Brain microvascular endothelial cell (primary cell): ENCODE data around the gene TSNAXIP1.

Experiments
- DNase-seq: peaks from one replicate; pipeline ENCODE4 v3.0.0-alpha.2; 2020
- H3K27ac ChIP-seq: fragments of 250-450 bp; sonication (Bioruptor Pico); 2 replicates; pipeline ENCODE4 v1.5.1; 2020; ENCODE audit warnings: mild to moderate bottlenecking, moderate library complexity
- H3K27me3 ChIP-seq: fragments of 250-450 bp; sonication (Bioruptor Pico); replicated peaks from 2 replicates; pipeline ENCODE4 v1.5.1; 2020; ENCODE audit warnings: mild to moderate bottlenecking
- H3K36me3 ChIP-seq: fragments of 250-450 bp; sonication (Bioruptor Pico); replicated peaks from 2 replicates; pipeline ENCODE4 v1.5.1; 2020; ENCODE audit warnings: mild to moderate bottlenecking
- H3K4me3 ChIP-seq: 2 replicates; pipeline ENCODE4 v1.5.1; 2011; ENCODE audit warnings: low read depth, mild to moderate bottlenecking, control low read depth, low read length, moderate library complexity
- in situ Hi-C: cut with HindIII; loops from 2 replicates; pipeline ENCODE4 v1.10.0; 2017; ENCODE audit warnings: low sequenced_read_pairs, low pct_ligation_motif_present
- TF ChIP-seq, protein P1 (sequence below): IDR thresholded peaks from 2 replicates; pipeline ENCODE4 v1.5.1; 2011; ENCODE audit warnings: low read depth, mild to moderate bottlenecking, moderate library complexity, low read length, control low read depth, inconsistent platforms; ENCODE audit errors: missing control alignments

The TSNAXIP1 gene

DNA sequence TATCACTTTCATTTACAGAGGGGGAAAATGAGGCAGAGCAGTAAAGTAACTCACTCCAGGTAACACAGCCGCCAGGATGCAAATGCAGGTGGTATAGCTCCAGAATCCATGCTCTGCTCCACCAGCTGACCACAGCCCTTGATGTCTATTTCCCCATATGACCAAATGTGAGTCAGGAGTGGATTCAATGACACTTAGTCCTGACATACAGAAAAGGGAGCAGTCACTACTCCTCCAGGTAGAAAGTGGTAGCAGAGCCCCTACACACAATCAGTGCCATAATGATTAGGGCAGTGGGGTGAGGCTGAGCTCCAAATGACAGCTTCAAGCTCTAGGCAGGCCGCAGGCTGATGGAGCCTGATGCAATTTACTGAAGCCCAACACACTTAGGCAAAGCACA, 44.3 kb upstream of the TSNAXIP1 start:
- in situ Hi-C loops = no loop called here
- Histone ChIP-seq H3K27ac (no peak overlapping the region), H3K4me3 (no peak overlapping the region), H3K27me3 (no peaks in the 10 kb centered on the region), H3K36me3 (no peaks in the 10 kb centered on the region)
- DNase-seq = no peak
- TF ChIP-seq, protein P1, sequence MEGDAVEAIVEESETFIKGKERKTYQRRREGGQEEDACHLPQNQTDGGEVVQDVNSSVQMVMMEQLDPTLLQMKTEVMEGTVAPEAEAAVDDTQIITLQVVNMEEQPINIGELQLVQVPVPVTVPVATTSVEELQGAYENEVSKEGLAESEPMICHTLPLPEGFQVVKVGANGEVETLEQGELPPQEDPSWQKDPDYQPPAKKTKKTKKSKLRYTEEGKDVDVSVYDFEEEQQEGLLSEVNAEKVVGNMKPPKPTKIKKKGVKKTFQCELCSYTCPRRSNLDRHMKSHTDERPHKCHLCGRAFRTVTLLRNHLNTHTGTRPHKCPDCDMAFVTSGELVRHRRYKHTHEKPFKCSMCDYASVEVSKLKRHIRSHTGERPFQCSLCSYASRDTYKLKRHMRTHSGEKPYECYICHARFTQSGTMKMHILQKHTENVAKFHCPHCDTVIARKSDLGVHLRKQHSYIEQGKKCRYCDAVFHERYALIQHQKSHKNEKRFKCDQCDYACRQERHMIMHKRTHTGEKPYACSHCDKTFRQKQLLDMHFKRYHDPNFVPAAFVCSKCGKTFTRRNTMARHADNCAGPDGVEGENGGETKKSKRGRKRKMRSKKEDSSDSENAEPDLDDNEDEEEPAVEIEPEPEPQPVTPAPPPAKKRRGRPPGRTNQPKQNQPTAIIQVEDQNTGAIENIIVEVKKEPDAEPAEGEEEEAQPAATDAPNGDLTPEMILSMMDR = no peak

DNA sequence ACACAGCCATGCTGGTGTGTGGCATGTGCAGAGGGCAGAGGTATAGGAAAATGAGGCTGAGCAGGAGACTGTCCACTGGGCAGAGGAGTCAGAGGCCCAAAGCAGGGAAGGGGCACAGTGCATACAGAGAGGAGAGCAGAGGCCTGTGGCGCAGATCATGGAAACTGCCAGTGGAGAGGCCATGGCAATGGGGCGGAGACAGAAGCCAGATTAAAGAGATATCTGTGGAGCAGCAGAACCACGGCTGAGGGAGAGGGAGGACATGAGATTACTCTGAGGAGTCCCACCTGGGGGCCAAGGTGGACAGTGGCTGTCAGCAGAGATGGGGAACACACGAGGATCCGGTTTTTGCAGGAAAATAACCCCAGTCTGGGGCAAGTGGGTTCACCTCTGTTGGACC, 43.6 kb upstream of the TSNAXIP1 start:
- in situ Hi-C loops = no loop called here
- DNase-seq = no peak

DNA sequence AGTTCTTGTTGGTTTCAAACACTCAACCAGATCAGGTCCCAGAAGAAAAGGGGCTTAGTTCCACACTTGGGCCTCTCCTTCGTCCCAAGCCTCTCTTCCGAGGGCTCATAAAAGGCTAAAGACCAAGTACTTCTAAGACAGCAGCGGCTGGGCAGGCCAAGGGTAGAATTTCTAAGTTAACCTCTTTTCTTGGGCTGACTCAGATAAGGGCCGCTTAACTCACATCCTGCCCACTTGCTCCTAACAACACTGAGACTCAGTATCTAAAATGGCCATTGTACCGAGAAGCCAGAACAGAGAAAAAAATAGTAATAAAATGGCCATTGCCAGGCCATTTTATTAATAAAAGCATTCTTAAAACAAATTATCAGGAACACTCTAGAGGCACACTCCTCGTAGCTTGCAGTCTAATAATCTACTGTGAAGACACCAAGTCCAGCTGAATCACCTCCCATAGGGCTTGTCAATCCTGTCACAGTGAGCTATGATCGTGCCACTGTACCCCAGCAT, 42.5 kb upstream of the TSNAXIP1 start:
- in situ Hi-C loops = no loop called here
- Histone ChIP-seq H3K36me3 (no peaks in the 10 kb centered on the region), H3K4me3 (no peak overlapping the region), H3K27ac (no peak overlapping the region), H3K27me3 (no peaks in the 10 kb centered on the region)
- peak; percentile 2 for DNase-seq
- TF ChIP-seq, protein P1 = no peak

More for the DNA sequence above, 43.6 kb upstream of the TSNAXIP1 start:
- TF ChIP-seq, protein P1 = no peak
- H3K36me3 ChIP-seq = no peaks in the 10 kb centered on the region
- no peak overlapping the region for H3K4me3 ChIP-seq
- H3K27me3 ChIP-seq = no peaks in the 10 kb centered on the region
- H3K27ac ChIP-seq = no peak overlapping the region

DNA sequence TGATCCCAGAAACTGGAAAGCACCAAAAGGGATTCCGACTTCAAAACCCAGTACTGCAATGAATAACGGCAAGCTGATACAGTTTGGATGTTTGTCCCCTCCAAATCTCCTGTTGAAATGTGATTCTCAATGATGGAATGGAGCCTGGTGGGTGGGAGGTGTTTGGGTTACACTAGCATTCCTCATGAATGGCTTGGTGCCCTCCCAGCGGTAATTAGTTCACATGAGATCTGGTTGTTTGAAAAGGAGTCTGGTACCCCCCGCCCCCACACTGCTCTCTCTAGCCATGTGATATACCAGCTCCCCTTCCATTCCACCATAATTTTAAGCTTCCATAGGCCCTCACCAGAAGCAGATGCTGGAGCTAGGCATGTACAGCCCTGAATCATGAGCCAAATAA, 40.4 kb upstream of the TSNAXIP1 start:
- Histone ChIP-seq H3K27me3 (no peaks in the 10 kb centered on the region), H3K27ac (no peak overlapping the region), H3K36me3 (no peaks in the 10 kb centered on the region), H3K4me3 (no peak overlapping the region)
- no peak for DNase-seq
- in situ Hi-C loops = no loop called here
- TF ChIP-seq, protein P1 = no peak

DNA sequence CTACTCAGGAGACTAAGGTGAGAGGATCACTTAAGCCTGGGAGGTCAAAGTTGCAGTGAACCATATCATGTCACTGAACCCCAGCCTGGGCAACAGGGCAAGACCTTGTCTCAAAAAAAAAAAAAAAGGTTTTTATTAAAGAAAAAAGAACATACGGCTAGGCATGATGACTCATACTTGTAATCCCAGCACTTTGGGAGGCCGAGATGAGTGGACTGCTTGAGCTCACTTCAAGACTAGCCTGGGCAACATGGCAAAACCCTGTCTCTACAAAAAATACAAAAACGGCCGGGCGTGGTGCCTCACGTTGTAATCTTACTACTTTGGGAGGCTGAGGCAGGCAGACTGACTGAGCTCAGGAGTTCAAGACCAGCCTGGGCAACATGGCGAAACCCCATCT, 38.7 kb upstream of the TSNAXIP1 start:
- in situ Hi-C loops = no loop called here
- H3K27me3 ChIP-seq = no peaks in the 10 kb centered on the region
- DNase-seq = peak; percentile 77
- no peak overlapping the region for H3K4me3 ChIP-seq
- TF ChIP-seq, protein P1 = no peak
- no peaks in the 10 kb centered on the region for H3K36me3 ChIP-seq
- no peak overlapping the region for H3K27ac ChIP-seq

DNA sequence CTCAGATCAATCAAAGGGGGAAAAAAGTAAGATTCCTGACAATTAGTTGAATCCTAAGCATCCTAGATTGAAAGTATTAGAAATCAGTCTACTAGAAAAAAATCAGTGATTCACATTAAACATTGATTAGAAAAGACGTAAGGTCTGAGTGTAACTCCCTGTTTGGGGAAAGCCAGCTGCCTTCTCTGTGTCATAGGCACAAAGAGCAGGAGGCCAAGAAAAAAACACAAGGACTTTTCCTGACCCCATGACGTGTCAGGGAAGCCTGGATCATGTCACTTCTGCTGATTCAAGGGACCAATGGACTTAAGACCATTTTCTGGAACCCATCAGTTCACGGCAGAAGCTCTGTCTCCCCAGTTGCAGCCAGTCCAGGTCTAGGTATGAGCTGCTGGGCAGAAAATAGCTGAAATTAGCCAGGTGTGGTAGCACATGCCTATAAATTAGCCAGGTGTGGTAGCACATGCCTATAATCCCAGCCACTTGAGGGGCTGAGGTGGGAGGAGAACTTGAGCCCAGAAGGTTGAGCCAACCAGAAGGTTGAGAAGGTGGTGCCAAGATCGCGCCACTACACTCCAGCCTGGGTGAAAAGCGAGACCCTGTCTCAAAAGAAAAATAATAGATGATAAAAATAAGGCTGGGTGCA, 36.2 kb upstream of the TSNAXIP1 start:
- H3K36me3 ChIP-seq = no peaks in the 10 kb centered on the region
- H3K27me3 ChIP-seq = no peaks in the 10 kb centered on the region
- peak; percentile 47 for DNase-seq
- TF ChIP-seq, protein P1 = no peak
- no peak overlapping the region for H3K4me3 ChIP-seq
- in situ Hi-C loops = no loop called here
- H3K27ac ChIP-seq = peak overlapping the region; percentile 66
